IPS-18c (cell line): ENCODE measurements around the gene TMEM119.
A peak's percentile ranks its signal among the peaks of the same experiment; 100 is the strongest.

Source experiments
- H3K4me3 ChIP-seq: 2 replicates; pipeline ENCODE4 v1.7.0; 2013; ENCODE audit warnings: low read depth, mild to moderate bottlenecking, low read length, moderate library complexity; ENCODE audit not compliant: insufficient read depth
- H3K9me3 ChIP-seq: one replicate; pipeline ENCODE4 v1.6.1; 2013; ENCODE audit warnings: mild to moderate bottlenecking, low read length, moderate library complexity; ENCODE audit not compliant: control insufficient read depth, insufficient read depth

TMEM119 gene

GRCh38 chr12:108597559-108598471 lies at the start of gene TMEM119:
TMEM119 (minus strand) TSS chr12:108598084; CDS start chr12:108592383, 5,701 bp downstream.
- H3K9me3 ChIP-seq = peaks cover 2% of the 10 kb centered on the region
- no peak within 1 kb of the TSS for H3K4me3 ChIP-seq

- Histone ChIP-seq H3K9me3 (no peaks in the 10 kb centered on the region), H3K4me3 (no peak overlapping the region)
Observed at GRCh38 chr12:108646600-108647579, 49.0 kb upstream of the TMEM119 start.

- H3K9me3 ChIP-seq = no peaks in the 10 kb centered on the region
- H3K4me3 ChIP-seq = no peak overlapping the region
Observed at GRCh38 chr12:108645686-108646599, 48.1 kb upstream of the TMEM119 start.

DNA sequence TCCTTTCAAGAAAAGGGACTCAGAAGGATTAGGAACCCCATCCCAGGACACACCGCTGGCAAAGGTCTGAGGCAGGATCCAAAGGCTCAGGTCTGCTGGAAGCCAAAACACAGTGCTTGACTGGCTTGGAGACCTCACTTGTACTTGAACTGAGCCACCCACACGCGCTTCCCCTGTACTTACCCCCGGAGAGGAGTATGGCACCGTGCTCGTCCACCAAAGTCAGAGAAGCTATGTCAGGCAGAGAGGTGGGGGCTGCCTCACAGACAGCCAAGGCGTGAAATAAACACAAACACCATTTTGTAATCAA lies 46.9 kb upstream of the TMEM119 start:
- Histone ChIP-seq H3K9me3 (no peaks in the 10 kb centered on the region), H3K4me3 (no peak overlapping the region)

- Histone ChIP-seq H3K9me3 (no peaks in the 10 kb centered on the region), H3K4me3 (no peak overlapping the region)
Observed at GRCh38 chr12:108643941-108644810, 46.3 kb upstream of the TMEM119 start.

DNA sequence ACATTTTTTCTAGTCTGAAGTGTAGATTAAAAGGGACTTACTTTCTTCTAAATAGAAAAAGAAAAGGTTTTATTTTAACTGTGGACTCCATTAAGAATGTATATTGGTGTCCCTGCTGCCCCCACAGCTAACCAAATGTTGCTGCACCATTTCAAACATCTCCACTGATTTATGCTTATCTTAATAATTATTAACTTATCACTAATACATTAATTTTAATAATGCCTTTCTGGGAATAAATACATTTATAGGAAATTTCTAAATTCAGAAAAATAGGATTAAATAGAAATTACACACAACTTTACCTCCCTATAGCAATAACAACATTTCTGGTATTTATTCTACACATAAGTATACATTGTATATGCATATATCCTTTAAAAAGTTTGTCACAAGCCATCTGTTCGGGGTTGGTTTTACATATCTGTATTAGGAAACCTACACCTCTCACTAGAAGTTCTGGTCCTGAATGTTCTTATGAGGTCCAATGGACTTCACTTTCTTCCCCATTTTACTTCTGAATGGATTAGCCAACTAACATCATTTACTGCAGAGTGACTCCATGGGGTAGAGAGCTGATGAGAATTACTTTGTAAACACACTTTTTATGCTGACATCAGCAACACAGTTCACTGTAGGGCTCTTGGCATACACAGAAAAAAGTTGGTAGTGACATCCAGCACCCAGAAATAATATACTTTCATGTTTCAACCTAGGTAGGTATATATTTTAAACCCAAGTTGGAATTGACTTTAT lies 45.2 kb upstream of the TMEM119 start:
- no peaks in the 10 kb centered on the region for H3K9me3 ChIP-seq
- no peak overlapping the region for H3K4me3 ChIP-seq

GRCh38 chr12:108642269-108642870 lies 44.5 kb upstream of the TMEM119 start:
- no peak overlapping the region for H3K4me3 ChIP-seq

GRCh38 chr12:108641446-108642268 lies 43.8 kb upstream of the TMEM119 start:
- no peak overlapping the region for H3K4me3 ChIP-seq

More at GRCh38 chr12:108642269-108642870, 44.5 kb upstream of the TMEM119 start:
- H3K9me3 ChIP-seq = no peaks in the 10 kb centered on the region

GRCh38 chr12:108640802-108641445 lies 43.0 kb upstream of the TMEM119 start:
- Histone ChIP-seq H3K9me3 (no peaks in the 10 kb centered on the region), H3K4me3 (no peak overlapping the region)

More at GRCh38 chr12:108641446-108642268, 43.8 kb upstream of the TMEM119 start:
- H3K9me3 ChIP-seq = no peaks in the 10 kb centered on the region

GRCh38 chr12:108638997-108639822 lies 41.3 kb upstream of the TMEM119 start:
- no peaks in the 10 kb centered on the region for H3K9me3 ChIP-seq

GRCh38 chr12:108638141-108638827 lies 40.4 kb upstream of the TMEM119 start:
- Histone ChIP-seq H3K9me3 (no peaks in the 10 kb centered on the region), H3K4me3 (peak overlapping the region; percentile 37; the same call in 1 of the 2 replicates)

More at GRCh38 chr12:108638997-108639822, 41.3 kb upstream of the TMEM119 start:
- no peak overlapping the region for H3K4me3 ChIP-seq

DNA sequence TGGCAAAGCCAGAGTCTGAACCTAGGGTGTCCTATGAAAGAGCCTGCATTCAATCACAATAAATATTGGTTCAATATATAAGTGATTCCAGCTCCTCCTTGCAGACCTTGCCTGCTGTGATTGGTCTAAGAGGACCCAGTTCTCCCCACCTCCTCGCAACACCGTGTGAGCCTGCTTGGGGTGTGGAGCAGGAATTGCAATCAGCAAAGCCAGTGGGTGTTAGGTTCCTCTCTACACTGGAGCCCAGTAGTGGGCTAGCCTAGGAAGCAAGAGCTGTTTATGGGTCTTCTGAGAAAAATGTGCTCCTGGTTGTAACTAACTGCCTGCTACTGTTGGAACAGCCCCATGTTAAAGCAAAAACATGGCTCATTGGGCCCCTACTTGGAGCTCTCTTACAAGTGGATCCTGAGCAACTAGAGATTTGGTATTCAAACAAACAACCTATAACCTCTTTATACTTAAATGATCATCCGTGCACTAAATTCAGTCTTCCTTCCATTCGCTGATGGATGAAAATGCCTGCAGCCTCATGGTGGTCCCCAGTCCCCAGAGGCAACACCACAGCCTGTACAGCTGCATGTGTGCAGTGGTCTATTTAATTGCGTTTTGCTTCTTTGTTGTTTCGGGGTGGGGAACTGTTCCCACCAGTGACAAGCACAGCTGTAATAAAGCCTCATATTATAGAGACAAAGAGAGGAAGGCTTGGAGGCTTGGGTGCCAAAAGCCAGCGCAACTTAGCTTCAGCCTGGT lies 39.5 kb upstream of the TMEM119 start:
- no peak overlapping the region for H3K4me3 ChIP-seq
- H3K9me3 ChIP-seq = no peaks in the 10 kb centered on the region
